ENCODE results near the gene FAM53A. TPM values are rescaled to one million over a fixed set of nuclear protein-coding genes. Genes with fewer than 3 reads are reported as not detected.

The FAM53A gene
- total and polyA plus RNA-seq, 10 donors, result 0.60 to 4.3 (median 1.9) TPM

GRCh38 chr4:1601852-1602654 is 82.1 kb downstream of the FAM53A start:
- WGBS, 5 donors, result 85 to 90% (median 88%) methylated on average over 19 to 23 of the region's 23 CpGs
- H3K36me3 ChIP-seq, result no peaks in the 10 kb centered on the region
- no peak overlapping the region for H3K27ac ChIP-seq
- TF ChIP-seq POLR2A (IDR thresholded peaks at IDR 0.05), result no peak
- peak; percentile 34 for DNase-seq
- no peak overlapping the region for H3K4me3 ChIP-seq
- peaks cover 0 to 6% (median 0%) of the 10 kb centered on the region in 6 donors for H3K4me1 ChIP-seq
- intact Hi-C loops (cut with DNase I; ENCODE audit: low total_unique reads), result no loop called here
- H3K27me3 ChIP-seq (replicated peaks in 1 of 7), result peaks cover 0 to 87% (median 0%) of the 10 kb centered on the region in 7 donors
- H3K9me3 ChIP-seq, result no peaks in the 10 kb centered on the region

GRCh38 chr4:1601533-1601835 is 82.6 kb downstream of the FAM53A start:
- H3K36me3 ChIP-seq, result no peaks in the 10 kb centered on the region
- H3K4me1 ChIP-seq, result peaks cover 0 to 6% (median 0%) of the 10 kb centered on the region in 6 donors
- H3K9me3 ChIP-seq, result peaks cover 0 to 3% (median 0%) of the 10 kb centered on the region in 8 donors
- no peak overlapping the region for H3K27ac ChIP-seq
- intact Hi-C loops (cut with DNase I; ENCODE audit: low total_unique reads), result no loop called here
- H3K27me3 ChIP-seq (replicated peaks in 1 of 7), result peaks cover 0 to 92% (median 0%) of the 10 kb centered on the region in 7 donors
- no peak overlapping the region for H3K4me3 ChIP-seq
- TF ChIP-seq POLR2AphosphoS5 (IDR thresholded peaks at IDR 0.05), result no peak
- no peak for TF ChIP-seq POLR2A (IDR thresholded peaks at IDR 0.05)
- TF ChIP-seq CTCF (IDR thresholded peaks at IDR 0.05 in 8 of 11, conservative IDR thresholded peaks at IDR 0.05 in 3 of 11), result no peak
- DNase-seq, result peak; percentile 21
- 93 to 100% (median 96%) methylated on average over 5 to 6 of the region's 6 CpGs for WGBS, 5 donors

DNA sequence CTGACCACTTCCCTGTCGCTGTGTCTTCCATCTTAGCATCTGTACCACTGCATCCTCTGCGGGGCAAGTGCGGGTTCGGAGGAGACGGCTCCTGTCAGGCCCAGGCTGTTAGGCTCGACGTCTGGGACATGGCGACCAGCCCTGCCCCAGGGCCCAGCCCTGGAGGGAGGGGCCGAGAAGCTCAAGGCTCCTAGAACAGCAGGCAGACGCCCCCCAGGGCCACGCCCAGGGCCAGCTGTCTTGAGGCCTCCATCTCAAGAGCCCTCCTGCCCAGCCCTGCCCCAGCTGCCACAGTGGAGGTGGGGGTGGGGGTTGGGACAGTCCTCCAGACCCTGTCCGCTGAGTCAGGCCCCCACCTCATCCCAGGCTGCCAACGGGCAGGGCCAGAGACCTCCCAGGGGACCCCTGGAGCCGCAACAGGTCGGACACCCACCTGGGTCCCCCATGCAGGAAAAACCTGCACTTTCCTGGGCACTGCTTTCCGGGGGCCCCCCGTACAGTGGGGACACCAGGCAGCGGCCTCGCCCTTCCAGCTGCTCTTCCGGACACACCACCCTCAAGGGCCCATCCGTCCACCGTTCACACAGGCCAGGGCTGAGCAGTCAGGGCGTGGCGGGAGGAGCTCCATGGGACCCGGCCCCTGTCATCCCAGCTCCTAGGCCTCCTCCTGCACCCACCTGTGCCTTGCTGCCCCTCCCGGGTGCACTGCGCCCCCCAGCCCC is 83.1 kb downstream of the FAM53A start:
- peaks cover 0 to 91% (median 0%) of the 10 kb centered on the region in 7 donors for H3K27me3 ChIP-seq (replicated peaks in 1 of 7)
- no peak for TF ChIP-seq POLR2A (IDR thresholded peaks at IDR 0.05)
- no peak for TF ChIP-seq POLR2AphosphoS5 (IDR thresholded peaks at IDR 0.05)
- no peak for TF ChIP-seq CTCF (IDR thresholded peaks at IDR 0.05 in 8 of 11, conservative IDR thresholded peaks at IDR 0.05 in 3 of 11)
- 78 to 92% (median 82%) methylated on average over 11 to 27 of the region's 27 CpGs for WGBS, 5 donors
- no peak overlapping the region for H3K27ac ChIP-seq
- intact Hi-C loops (cut with DNase I; ENCODE audit: low total_unique reads), result no loop called here
- H3K36me3 ChIP-seq, result no peaks in the 10 kb centered on the region
- peaks cover 0 to 6% (median 0%) of the 10 kb centered on the region in 6 donors for H3K4me1 ChIP-seq
- H3K4me3 ChIP-seq, result no peak overlapping the region
- peak; percentile 66 for DNase-seq
- H3K9me3 ChIP-seq, result peaks cover 0 to 5% (median 0%) of the 10 kb centered on the region in 8 donors

DNA sequence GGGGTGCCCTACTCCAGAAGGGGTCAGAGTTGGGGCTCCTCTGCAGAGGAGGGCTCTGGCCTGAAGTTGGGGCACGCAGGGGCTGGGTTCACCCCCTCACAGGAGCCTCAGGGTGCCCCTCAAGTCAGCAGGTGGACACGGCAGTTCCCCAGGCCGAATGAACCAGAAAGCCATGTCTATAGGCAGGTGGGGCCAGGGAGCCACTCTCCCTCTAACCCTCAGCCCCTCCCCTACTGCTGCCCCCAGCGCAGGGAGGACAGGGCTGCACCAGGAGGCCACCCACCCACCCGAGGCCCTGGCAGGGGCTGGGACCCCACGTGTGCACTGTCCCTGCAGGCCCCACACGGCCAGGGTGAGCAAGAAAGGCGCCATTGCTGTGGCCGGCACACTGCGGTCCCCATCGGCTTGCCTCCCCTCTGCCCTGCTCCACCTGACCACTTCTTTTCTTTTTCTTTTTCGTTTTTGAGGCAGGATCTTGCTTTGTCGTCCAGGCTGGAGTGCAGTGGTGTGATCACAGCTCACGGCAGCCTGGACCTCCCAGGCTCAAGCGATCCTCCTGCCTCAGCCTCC is 83.8 kb downstream of the FAM53A start:
- WGBS, 5 donors, result 77 to 88% (median 88%) methylated on average over 11 to 15 of the region's 15 CpGs
- no peak for DNase-seq

More for the DNA sequence above, 83.8 kb downstream of the FAM53A start:
- H3K27ac ChIP-seq, result no peak overlapping the region
- no peaks in the 10 kb centered on the region for H3K36me3 ChIP-seq
- H3K4me1 ChIP-seq, result peaks cover 0 to 6% (median 0%) of the 10 kb centered on the region in 6 donors
- intact Hi-C loops (cut with DNase I; ENCODE audit: low total_unique reads), result no loop called here
- H3K9me3 ChIP-seq, result peaks cover 0 to 5% (median 0%) of the 10 kb centered on the region in 8 donors
- H3K4me3 ChIP-seq, result no peak overlapping the region
- TF ChIP-seq CTCF (IDR thresholded peaks at IDR 0.05 in 8 of 11, conservative IDR thresholded peaks at IDR 0.05 in 3 of 11) (no peak), POLR2A (IDR thresholded peaks at IDR 0.05) (no peak), POLR2AphosphoS5 (IDR thresholded peaks at IDR 0.05) (no peak)
- peaks cover 0 to 91% (median 0%) of the 10 kb centered on the region in 7 donors for H3K27me3 ChIP-seq (replicated peaks in 1 of 7)
